Mucosa of descending colon (tissue), 3 donors: ENCODE measurements around the gene IL1RL2. TPM values are rescaled to one million over a fixed set of nuclear protein-coding genes. Genes with fewer than 3 reads are reported as not detected.

Source experiments
- ATAC-seq: fragments of 200-7000 bp; cut with Tn5 transposase; one replicate; pipeline ENCODE4 v1.9.1; 2020; ENCODE audit warnings: mild to moderate bottlenecking, moderate library complexity
- DNase-seq, 3 donors: peaks; one replicate each; pipeline ENCODE4 v3.0.0-alpha.2; 2020
- H3K36me3 ChIP-seq: fragments of 200-600 bp; one replicate; pipeline ENCODE4 v1.8.0; 2021; ENCODE audit warnings: low read depth, mild to moderate bottlenecking
- H3K4me1 ChIP-seq: fragments of 200-600 bp; one replicate; pipeline ENCODE4 v1.8.0; 2021; ENCODE audit warnings: low read depth, mild to moderate bottlenecking
- H3K4me3 ChIP-seq: fragments of 200-600 bp; one replicate; pipeline ENCODE4 v1.8.0; 2021; ENCODE audit warnings: mild to moderate bottlenecking
- H3K9me3 ChIP-seq: fragments of 200-600 bp; one replicate; pipeline ENCODE4 v1.8.0; 2021; ENCODE audit warnings: mild to moderate bottlenecking
- CTCF ChIP-seq: fragments of 200-600 bp; IDR thresholded peaks from one replicate; pipeline ENCODE4 v1.8.0; 2022; ENCODE audit warnings: antibody characterized with exemption, mild to moderate bottlenecking
- intact Hi-C, 2 donors: fragments of 100-400 bp; cut with DNase I in 1 of 2; cut with micrococcal nuclease in 1 of 2; formaldehyde crosslinking; loops; one replicate each; pipeline versions ENCODE4 v1.11.0 to v1.11.1; 2022; cut with DNase I, micrococcal nuclease
- total RNA-seq, 3 donors: library from RNA; stranded (reverse); fragmentation: NEBNext Ultra II Directional in 2 of 3; extraction: Animal tissue kit (Norgen Biotek cat#: 25700) in 2 of 3; gene quantifications; one replicate each; pipeline versions ENCODE4 v1.2.1 to v1.2.4, GENCODE V29; 2021 to 2023
- donor health status: DM: no; HTN: no; CAD: no; lungs with moderate emphysema.
- donor health status: DM: no; HTN: no; CAD: no.
- donor health status: DM: no; HTN: yes; CAD: no.

The IL1RL2 gene
- total RNA-seq, 3 donors from 2014 or later = 1.5 to 1.7 (median 1.5) TPM

DNA sequence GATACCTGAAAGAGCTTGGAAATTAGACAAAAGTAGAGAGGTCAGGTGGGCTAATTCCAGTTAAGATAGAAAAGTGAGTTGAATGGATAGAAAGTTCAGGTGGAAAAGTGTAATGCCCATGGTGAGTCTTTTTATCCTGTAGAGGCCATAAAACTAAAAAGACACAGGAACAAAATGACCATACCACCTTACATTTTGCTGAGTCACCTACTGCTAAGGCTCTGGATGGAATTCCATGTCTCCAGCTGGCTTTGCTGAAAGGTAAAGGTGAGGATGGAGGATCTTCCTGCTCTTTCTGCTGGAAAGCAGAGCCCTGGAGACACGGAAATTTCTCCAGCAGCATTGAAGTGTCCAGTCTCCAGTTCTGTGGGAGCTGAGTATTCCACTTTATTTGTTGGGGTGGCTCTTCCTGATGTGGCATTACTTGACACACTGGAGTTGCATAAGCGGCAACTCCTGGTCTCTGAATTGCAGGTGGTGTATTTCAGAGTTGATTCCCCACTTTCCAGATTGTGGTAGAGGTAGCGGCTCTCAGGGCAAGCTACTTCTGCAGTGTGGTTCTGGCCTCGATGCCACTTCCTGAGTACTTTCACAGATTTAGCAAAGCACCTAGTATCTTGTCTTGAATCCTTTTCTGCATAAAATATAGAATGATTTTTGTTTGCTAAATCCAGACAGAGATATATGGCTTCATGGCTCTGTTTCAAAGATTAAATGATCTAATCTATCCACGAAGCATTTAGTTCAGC lies 10.7 kb downstream of the IL1RL2 start:
- ATAC-seq (no peak), DNase-seq (no peak)
- Histone ChIP-seq H3K4me3 (no peak overlapping the region), H3K36me3 (no peaks in the 10 kb centered on the region), H3K9me3 (no peaks in the 10 kb centered on the region), H3K4me1 (no peaks in the 10 kb centered on the region)
- no peak for TF ChIP-seq CTCF
- intact Hi-C loops = no loop called here

DNA sequence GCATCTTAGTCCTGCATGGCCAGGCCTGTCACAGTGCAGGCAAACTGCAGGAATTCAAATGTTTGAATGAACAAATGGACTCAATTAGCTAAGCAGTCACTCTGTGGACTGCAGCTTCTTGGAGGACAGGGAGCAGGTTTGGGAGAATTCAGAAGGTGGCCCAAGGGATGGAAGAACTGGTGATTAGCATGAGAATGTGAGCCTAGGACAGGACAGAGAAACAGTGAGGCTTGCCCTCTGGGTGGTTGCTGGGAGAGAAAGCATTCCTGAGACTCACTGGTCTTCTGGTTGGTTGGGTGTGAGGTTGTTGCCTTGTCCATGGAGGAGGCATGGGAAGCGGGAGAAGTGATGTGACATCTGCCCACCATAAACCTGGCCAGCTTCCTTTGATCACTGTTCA lies 13.7 kb downstream of the IL1RL2 start:
- DNase-seq (no peak), ATAC-seq (no peak)
- no peak for TF ChIP-seq CTCF
- no peaks in the 10 kb centered on the region for H3K36me3 ChIP-seq
- H3K9me3 ChIP-seq = no peaks in the 10 kb centered on the region
- no peak overlapping the region for H3K4me3 ChIP-seq
- no peaks in the 10 kb centered on the region for H3K4me1 ChIP-seq
- intact Hi-C loops = no loop called here

GRCh38 chr2:102204638-102205037 lies 17.8 kb downstream of the IL1RL2 start:
- no peak overlapping the region for H3K4me3 ChIP-seq
- intact Hi-C loops = no loop called here
- no peaks in the 10 kb centered on the region for H3K4me1 ChIP-seq
- DNase-seq (no peak), ATAC-seq (no peak)
- H3K9me3 ChIP-seq = no peaks in the 10 kb centered on the region
- TF ChIP-seq CTCF = no peak
- no peaks in the 10 kb centered on the region for H3K36me3 ChIP-seq

DNA sequence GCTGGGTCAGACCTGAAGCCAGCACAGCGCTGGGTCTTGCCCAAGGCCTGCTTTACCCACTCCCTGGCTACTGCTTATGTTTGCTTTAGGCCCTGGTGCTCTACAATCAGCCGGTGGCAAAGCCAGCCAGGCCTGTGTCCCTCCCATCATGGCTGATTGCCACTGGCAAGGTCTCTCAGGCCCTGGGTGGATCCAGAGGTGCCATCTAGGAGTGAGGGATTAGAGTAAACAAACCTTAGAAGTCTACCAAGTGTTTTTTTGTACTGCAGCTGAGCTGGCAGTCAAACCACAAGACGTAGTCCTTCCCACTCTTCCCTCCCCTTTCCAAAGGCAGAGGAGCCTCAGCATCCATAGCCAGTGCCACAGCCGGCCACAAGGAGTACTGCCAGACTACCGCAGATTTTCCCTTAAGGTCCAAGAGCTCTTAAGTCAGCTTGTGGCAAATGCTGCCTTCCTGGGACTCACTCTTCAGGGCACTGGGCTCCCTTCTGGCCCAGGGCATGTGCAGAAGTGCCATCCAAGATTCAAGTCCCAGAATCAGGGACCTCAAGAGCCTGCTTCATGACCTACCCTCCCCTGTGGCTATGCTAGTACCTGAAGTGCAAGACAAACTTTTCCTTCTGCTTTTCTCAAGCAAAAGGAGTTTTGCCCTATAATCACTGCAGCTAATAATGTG lies 20.0 kb downstream of the IL1RL2 start:
- intact Hi-C loops = no loop called here
- no peak for DNase-seq
- H3K4me1 ChIP-seq = no peaks in the 10 kb centered on the region
- no peaks in the 10 kb centered on the region for H3K36me3 ChIP-seq
- H3K4me3 ChIP-seq = no peak overlapping the region
- no peak for TF ChIP-seq CTCF
- H3K9me3 ChIP-seq = no peaks in the 10 kb centered on the region
- ATAC-seq = no peak

- ATAC-seq (no peak), DNase-seq (no peak)
- no peaks in the 10 kb centered on the region for H3K36me3 ChIP-seq
- no peaks in the 10 kb centered on the region for H3K9me3 ChIP-seq
- intact Hi-C loops = no loop called here
- no peak for TF ChIP-seq CTCF
- H3K4me3 ChIP-seq = no peak overlapping the region
- no peaks in the 10 kb centered on the region for H3K4me1 ChIP-seq
These were observed 22.0 kb downstream of the IL1RL2 start for GRCh38 chr2:102208774-102209173.
